HG03159 (cell line): ENCODE data around the gene OBSCN.

ENCODE experiments used
- ATAC-seq: cut with Tn5 transposase; IDR thresholded peaks from one replicate; pipeline ENCODE4 v1.9.1; 2021; ENCODE audit warnings: mild to moderate bottlenecking, moderate library complexity; ENCODE audit not compliant: unreplicated experiment

The OBSCN gene

GRCh38 chr1:228408869-228409805 is 201.3 kb downstream of the OBSCN start:
- no peak for ATAC-seq

GRCh38 chr1:228410015-228410414 is 202.2 kb downstream of the OBSCN start:
- ATAC-seq = no peak

- no peak for ATAC-seq
Observed at GRCh38 chr1:228410671-228411070, 202.8 kb downstream of the OBSCN start.

GRCh38 chr1:228411121-228411520 is 203.3 kb downstream of the OBSCN start:
- ATAC-seq = no peak

- ATAC-seq = no peak
Observed at GRCh38 chr1:228411548-228412430, 203.9 kb downstream of the OBSCN start.

- ATAC-seq = no peak
Observed at GRCh38 chr1:228413241-228414010, 205.6 kb downstream of the OBSCN start.

GRCh38 chr1:228414511-228415211 is 206.8 kb downstream of the OBSCN start:
- ATAC-seq = no peak

- no peak for ATAC-seq
Observed at GRCh38 chr1:228415221-228415620, 207.4 kb downstream of the OBSCN start.

GRCh38 chr1:228415853-228416216 is 208.0 kb downstream of the OBSCN start:
- ATAC-seq = no peak

- ATAC-seq = no peak
Observed at GRCh38 chr1:228416217-228416933, 208.5 kb downstream of the OBSCN start, which contains the start of gene TRIM17. TRIM17 (minus strand) TSS chr1:228416861; CDS start chr1:228415072, 1,789 bp downstream.

GRCh38 chr1:228417061-228417460 is 209.2 kb downstream of the OBSCN start:
- ATAC-seq = no peak

GRCh38 chr1:228417483-228418203 is 209.8 kb downstream of the OBSCN start:
- ATAC-seq = no peak

- no peak for ATAC-seq
Observed at GRCh38 chr1:228420968-228421826, 213.4 kb downstream of the OBSCN start.

- ATAC-seq = no peak
Observed at GRCh38 chr1:228423404-228424053, 215.7 kb downstream of the OBSCN start.

- no peak for ATAC-seq
Observed at GRCh38 chr1:228424685-228425660, 217.1 kb downstream of the OBSCN start.

GRCh38 chr1:228426518-228427175 is 218.8 kb downstream of the OBSCN start:
- no peak for ATAC-seq
